ENCODE data around the gene PTPRE. TPM values are rescaled to one million over a fixed set of nuclear protein-coding genes. Genes with fewer than 3 reads are reported as not detected.

PTPRE gene
- total and polyA plus RNA-seq, 4 donors, result 1.5 to 12.5 (median 3.7) TPM

DNA sequence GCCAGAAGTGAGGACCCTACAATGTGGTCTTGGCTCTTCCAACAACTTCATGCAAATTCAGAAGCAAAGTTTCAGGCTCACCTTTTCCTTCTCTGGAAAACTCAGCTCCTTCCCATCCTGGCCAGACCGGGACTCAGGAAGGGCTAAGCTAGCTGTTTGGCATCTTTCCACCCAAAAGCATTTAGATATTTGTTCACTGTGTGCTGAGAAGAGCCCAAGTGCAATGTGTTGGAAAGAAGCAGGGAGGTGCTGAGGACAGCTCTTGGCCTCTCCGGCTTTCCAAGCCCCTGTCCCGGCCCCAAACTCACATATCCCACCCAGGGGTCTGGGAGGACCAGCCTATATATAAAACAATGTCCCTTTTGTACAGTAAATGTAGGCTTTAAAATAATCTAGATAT is 174.8 kb downstream of the PTPRE start:
- H3K9me3 ChIP-seq (ENCODE audit: control insufficient read depth in 4 of 4, low read length in 3 of 4), result no peaks in the 10 kb centered on the region
- WGBS, result 61% methylated on average over 3 of the region's 3 CpGs
- no peak for DNase-seq (ENCODE audit: low spot score)
- no peak overlapping the region for H3K9ac ChIP-seq (ENCODE audit: low read depth in 1 of 2, low read length in 2 of 2)
- H3K36me3 ChIP-seq (ENCODE audit: control insufficient read depth in 4 of 4, insufficient read depth in 3 of 4, low read depth in 1 of 4, low read length in 3 of 4), result peaks cover 0 to 9% (median 0%) of the 10 kb centered on the region in 4 donors
- H3K27me3 ChIP-seq (ENCODE audit: control insufficient read depth in 4 of 4, insufficient read depth in 4 of 4, low read length in 3 of 4), result peaks cover 0 to 3% (median 0%) of the 10 kb centered on the region in 4 donors
- no peaks in the 10 kb centered on the region for H3K4me1 ChIP-seq (ENCODE audit: control insufficient read depth in 4 of 4, insufficient read depth in 4 of 4, low read length in 3 of 4)
- no peak overlapping the region for H3K4me3 ChIP-seq (ENCODE audit: low read depth in 1 of 3, low read length in 3 of 3)
- H3K27ac ChIP-seq (ENCODE audit: low read depth in 1 of 2, low read length in 2 of 2), result no peak overlapping the region
- TF ChIP-seq, protein P1, sequence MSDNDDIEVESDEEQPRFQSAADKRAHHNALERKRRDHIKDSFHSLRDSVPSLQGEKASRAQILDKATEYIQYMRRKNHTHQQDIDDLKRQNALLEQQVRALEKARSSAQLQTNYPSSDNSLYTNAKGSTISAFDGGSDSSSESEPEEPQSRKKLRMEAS (IDR thresholded peaks at IDR 0.05), result no peak
- no peak for TF ChIP-seq RAD21 (IDR thresholded peaks at IDR 0.05)
- TF ChIP-seq REST (IDR thresholded peaks at IDR 0.05), result no peak
- TF ChIP-seq YY1 (IDR thresholded peaks at IDR 0.05), result no peak
- no peak for TF ChIP-seq NR2F2 (IDR thresholded peaks at IDR 0.05)
- TF ChIP-seq CTCF (IDR thresholded peaks at IDR 0.05; ENCODE audit: low read depth, low read length, missing input control), result no peak
- no peak for TF ChIP-seq RXRA (IDR thresholded peaks at IDR 0.05)
- TF ChIP-seq ZBTB33 (IDR thresholded peaks at IDR 0.05), result no peak
- no peak for TF ChIP-seq FOXA1 (IDR thresholded peaks at IDR 0.05)
- TF ChIP-seq HNF4A (conservative IDR thresholded peaks at IDR 0.05), result no peak
- no peak for TF ChIP-seq ATF3 (IDR thresholded peaks at IDR 0.05)
- no peak for TF ChIP-seq SP1 (IDR thresholded peaks at IDR 0.05)
- TF ChIP-seq HNF4G (IDR thresholded peaks at IDR 0.05), result no peak
- TF ChIP-seq GABPA (IDR thresholded peaks at IDR 0.05 in 1 of 2, conservative IDR thresholded peaks at IDR 0.05 in 1 of 2), result no peak
- no peak for TF ChIP-seq JUND (IDR thresholded peaks at IDR 0.05)
- no peak for TF ChIP-seq TAF1 (conservative IDR thresholded peaks at IDR 0.05)
- TF ChIP-seq EGR1 (IDR thresholded peaks at IDR 0.05; ENCODE audit: low read depth in 2 of 2), result no peak

All from liver (tissue), 9 donors.